Measurements from ENCODE around the gene DNTT.

Gene DNTT

DNA sequence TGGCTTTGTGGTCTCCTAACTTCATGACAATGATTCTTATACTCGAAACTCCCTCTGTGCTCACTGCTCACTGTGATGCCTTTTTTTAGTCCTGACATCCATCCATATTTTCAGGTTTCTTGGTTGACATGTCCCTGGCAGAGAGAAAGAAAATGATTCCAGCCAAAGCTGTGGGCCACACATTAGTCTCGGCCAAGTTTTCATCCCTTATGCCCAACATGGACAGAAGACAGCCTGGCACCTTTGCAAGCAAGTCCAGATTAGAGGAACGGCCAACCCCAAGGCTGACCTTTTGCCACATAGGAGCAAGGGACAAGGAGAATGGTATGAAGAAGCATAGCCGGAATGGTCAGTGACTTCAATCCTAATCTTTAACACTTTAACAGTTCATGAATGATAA is 63.2 kb downstream of the DNTT start:
- CTCF ChIA-PET = interaction anchor here (0.5 to 2.3 kb wide), 7 partner anchors 8 to 274 kb away, joined by 3 to 17 read pairs (median 4); partner anchors contain the start of gene TLL2
- no peaks in the 10 kb centered on the region for H3K4me1 ChIP-seq (ENCODE audit: control insufficient read depth, insufficient read depth, low read length)

DNA sequence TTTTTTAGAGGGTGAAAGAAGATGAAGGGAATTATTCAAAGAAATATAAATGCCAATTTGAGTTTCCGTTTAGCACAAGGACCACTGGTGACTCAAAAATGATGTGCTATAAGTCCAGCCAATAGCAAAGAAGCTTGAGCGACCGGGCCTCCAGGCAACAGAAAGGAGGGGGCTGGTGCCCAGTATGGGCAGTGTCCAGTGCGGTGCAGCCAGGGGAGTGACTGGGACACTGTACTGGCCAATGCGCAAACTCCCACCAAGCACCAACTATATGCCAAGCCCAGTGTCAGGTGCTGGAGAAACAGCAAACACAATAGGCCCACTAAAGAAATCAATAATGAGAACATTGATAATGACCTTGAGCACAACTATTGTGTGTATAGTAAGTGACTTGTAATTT is 64.7 kb downstream of the DNTT start:
- Histone ChIP-seq H3K4me3 (ENCODE audit: low read depth, low read length) (no peak overlapping the region), H3K4me1 (ENCODE audit: control insufficient read depth, insufficient read depth, low read length) (no peaks in the 10 kb centered on the region), H3K36me3 (ENCODE audit: control insufficient read depth in 2 of 2, insufficient read depth in 1 of 2, low read length in 2 of 2) (no peaks in the 10 kb centered on the region), H3K27ac (ENCODE audit: extremely low read depth, low read depth, low read length) (no peak overlapping the region), H3K9me3 (ENCODE audit: control insufficient read depth, insufficient read depth, low read depth, low read length) (no peaks in the 10 kb centered on the region)
- POLR2A ChIA-PET = interaction anchor here (0.6 kb wide), 1 partner anchor 12 kb away, joined by 3 read pairs; no protein-coding TSS in a partner anchor
- CTCF ChIA-PET = interaction anchor here (0.8 to 2.0 kb wide), 3 partner anchors 17 to 142 kb away, joined by 4 to 12 read pairs (median 4); no protein-coding TSS in a partner anchor
- TF ChIP-seq, protein P1, sequence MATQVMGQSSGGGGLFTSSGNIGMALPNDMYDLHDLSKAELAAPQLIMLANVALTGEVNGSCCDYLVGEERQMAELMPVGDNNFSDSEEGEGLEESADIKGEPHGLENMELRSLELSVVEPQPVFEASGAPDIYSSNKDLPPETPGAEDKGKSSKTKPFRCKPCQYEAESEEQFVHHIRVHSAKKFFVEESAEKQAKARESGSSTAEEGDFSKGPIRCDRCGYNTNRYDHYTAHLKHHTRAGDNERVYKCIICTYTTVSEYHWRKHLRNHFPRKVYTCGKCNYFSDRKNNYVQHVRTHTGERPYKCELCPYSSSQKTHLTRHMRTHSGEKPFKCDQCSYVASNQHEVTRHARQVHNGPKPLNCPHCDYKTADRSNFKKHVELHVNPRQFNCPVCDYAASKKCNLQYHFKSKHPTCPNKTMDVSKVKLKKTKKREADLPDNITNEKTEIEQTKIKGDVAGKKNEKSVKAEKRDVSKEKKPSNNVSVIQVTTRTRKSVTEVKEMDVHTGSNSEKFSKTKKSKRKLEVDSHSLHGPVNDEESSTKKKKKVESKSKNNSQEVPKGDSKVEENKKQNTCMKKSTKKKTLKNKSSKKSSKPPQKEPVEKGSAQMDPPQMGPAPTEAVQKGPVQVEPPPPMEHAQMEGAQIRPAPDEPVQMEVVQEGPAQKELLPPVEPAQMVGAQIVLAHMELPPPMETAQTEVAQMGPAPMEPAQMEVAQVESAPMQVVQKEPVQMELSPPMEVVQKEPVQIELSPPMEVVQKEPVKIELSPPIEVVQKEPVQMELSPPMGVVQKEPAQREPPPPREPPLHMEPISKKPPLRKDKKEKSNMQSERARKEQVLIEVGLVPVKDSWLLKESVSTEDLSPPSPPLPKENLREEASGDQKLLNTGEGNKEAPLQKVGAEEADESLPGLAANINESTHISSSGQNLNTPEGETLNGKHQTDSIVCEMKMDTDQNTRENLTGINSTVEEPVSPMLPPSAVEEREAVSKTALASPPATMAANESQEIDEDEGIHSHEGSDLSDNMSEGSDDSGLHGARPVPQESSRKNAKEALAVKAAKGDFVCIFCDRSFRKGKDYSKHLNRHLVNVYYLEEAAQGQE (tag by site-specific recombination; IDR thresholded peaks at IDR 0.05) = no peak
- TF ChIP-seq, protein P2, sequence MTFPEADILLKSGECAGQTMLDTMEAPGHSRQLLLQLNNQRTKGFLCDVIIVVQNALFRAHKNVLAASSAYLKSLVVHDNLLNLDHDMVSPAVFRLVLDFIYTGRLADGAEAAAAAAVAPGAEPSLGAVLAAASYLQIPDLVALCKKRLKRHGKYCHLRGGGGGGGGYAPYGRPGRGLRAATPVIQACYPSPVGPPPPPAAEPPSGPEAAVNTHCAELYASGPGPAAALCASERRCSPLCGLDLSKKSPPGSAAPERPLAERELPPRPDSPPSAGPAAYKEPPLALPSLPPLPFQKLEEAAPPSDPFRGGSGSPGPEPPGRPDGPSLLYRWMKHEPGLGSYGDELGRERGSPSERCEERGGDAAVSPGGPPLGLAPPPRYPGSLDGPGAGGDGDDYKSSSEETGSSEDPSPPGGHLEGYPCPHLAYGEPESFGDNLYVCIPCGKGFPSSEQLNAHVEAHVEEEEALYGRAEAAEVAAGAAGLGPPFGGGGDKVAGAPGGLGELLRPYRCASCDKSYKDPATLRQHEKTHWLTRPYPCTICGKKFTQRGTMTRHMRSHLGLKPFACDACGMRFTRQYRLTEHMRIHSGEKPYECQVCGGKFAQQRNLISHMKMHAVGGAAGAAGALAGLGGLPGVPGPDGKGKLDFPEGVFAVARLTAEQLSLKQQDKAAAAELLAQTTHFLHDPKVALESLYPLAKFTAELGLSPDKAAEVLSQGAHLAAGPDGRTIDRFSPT (tag by site-specific recombination; IDR thresholded peaks at IDR 0.05) = no peak
- TF ChIP-seq, protein P3, sequence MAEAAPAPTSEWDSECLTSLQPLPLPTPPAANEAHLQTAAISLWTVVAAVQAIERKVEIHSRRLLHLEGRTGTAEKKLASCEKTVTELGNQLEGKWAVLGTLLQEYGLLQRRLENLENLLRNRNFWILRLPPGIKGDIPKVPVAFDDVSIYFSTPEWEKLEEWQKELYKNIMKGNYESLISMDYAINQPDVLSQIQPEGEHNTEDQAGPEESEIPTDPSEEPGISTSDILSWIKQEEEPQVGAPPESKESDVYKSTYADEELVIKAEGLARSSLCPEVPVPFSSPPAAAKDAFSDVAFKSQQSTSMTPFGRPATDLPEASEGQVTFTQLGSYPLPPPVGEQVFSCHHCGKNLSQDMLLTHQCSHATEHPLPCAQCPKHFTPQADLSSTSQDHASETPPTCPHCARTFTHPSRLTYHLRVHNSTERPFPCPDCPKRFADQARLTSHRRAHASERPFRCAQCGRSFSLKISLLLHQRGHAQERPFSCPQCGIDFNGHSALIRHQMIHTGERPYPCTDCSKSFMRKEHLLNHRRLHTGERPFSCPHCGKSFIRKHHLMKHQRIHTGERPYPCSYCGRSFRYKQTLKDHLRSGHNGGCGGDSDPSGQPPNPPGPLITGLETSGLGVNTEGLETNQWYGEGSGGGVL (tag by site-specific recombination; IDR thresholded peaks at IDR 0.05) = no peak
- TF ChIP-seq MZF1 (tag by site-specific recombination; IDR thresholded peaks at IDR 0.05; ENCODE audit: borderline replicate concordance) (no peak), ZNF175 (tag by site-specific recombination; IDR thresholded peaks at IDR 0.05) (no peak), FEZF1 (tag by site-specific recombination; IDR thresholded peaks at IDR 0.05) (no peak), ZNF560 (tag by site-specific recombination; IDR thresholded peaks at IDR 0.05; ENCODE audit: borderline replicate concordance) (no peak), ZNF23 (tag by site-specific recombination; IDR thresholded peaks at IDR 0.05; ENCODE audit: borderline replicate concordance) (no peak), SETDB1 (IDR thresholded peaks at IDR 0.05; ENCODE audit: insufficient read length, low read length) (no peak), ZFP69B (tag by site-specific recombination; IDR thresholded peaks at IDR 0.05) (no peak), ZNF2 (tag by site-specific recombination; IDR thresholded peaks at IDR 0.05) (no peak), IKZF3 (tag by site-specific recombination; IDR thresholded peaks at IDR 0.05) (no peak), ZNF138 (tag by site-specific recombination; IDR thresholded peaks at IDR 0.05; ENCODE audit: borderline replicate concordance) (no peak), RBAK (tag by site-specific recombination; IDR thresholded peaks at IDR 0.05) (no peak), ZNF600 (tag by site-specific recombination; IDR thresholded peaks at IDR 0.05) (no peak), ZNF530 (tag by site-specific recombination; IDR thresholded peaks at IDR 0.05; ENCODE audit: low read depth) (no peak)
- TF ChIP-seq, protein P4, sequence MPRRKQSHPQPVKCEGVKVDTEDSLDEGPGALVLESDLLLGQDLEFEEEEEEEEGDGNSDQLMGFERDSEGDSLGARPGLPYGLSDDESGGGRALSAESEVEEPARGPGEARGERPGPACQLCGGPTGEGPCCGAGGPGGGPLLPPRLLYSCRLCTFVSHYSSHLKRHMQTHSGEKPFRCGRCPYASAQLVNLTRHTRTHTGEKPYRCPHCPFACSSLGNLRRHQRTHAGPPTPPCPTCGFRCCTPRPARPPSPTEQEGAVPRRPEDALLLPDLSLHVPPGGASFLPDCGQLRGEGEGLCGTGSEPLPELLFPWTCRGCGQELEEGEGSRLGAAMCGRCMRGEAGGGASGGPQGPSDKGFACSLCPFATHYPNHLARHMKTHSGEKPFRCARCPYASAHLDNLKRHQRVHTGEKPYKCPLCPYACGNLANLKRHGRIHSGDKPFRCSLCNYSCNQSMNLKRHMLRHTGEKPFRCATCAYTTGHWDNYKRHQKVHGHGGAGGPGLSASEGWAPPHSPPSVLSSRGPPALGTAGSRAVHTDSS (tag by site-specific recombination; IDR thresholded peaks at IDR 0.05) = no peak
- TF ChIP-seq, protein P5, sequence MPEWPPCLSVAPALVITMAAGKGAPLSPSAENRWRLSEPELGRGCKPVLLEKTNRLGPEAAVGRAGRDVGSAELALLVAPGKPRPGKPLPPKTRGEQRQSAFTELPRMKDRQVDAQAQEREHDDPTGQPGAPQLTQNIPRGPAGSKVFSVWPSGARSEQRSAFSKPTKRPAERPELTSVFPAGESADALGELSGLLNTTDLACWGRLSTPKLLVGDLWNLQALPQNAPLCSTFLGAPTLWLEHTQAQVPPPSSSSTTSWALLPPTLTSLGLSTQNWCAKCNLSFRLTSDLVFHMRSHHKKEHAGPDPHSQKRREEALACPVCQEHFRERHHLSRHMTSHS (tag by site-specific recombination; IDR thresholded peaks at IDR 0.05) = no peak

More for the DNA sequence above, 63.2 kb downstream of the DNTT start:
- Histone ChIP-seq H3K36me3 (ENCODE audit: control insufficient read depth in 2 of 2, insufficient read depth in 1 of 2, low read length in 2 of 2) (no peaks in the 10 kb centered on the region), H3K27ac (ENCODE audit: extremely low read depth, low read depth, low read length) (no peak overlapping the region), H3K4me3 (ENCODE audit: low read depth, low read length) (no peak overlapping the region), H3K9me3 (ENCODE audit: control insufficient read depth, insufficient read depth, low read depth, low read length) (no peaks in the 10 kb centered on the region)
- no peak for TF ChIP-seq ZFP41 (tag by site-specific recombination; IDR thresholded peaks at IDR 0.05; ENCODE audit: borderline replicate concordance)
- TF ChIP-seq ZNF785 (tag by site-specific recombination; IDR thresholded peaks at IDR 0.05) = no peak
- TF ChIP-seq REPIN1 (tag by site-specific recombination; IDR thresholded peaks at IDR 0.05; ENCODE audit: low read depth) = no peak
- TF ChIP-seq, protein P6, sequence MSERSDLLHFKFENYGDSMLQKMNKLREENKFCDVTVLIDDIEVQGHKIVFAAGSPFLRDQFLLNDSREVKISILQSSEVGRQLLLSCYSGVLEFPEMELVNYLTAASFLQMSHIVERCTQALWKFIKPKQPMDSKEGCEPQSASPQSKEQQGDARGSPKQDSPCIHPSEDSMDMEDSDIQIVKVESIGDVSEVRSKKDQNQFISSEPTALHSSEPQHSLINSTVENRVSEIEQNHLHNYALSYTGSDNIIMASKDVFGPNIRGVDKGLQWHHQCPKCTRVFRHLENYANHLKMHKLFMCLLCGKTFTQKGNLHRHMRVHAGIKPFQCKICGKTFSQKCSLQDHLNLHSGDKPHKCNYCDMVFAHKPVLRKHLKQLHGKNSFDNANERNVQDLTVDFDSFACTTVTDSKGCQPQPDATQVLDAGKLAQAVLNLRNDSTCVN (tag by site-specific recombination; optimal IDR thresholded peaks at IDR 0.05) = no peak
- POLR2A ChIA-PET = no interaction called here

Data from HEK293 (cell line).